Endothelial cell of umbilical vein (primary cell): ENCODE data around the gene TEC. TPM values are rescaled to one million over a fixed set of nuclear protein-coding genes. Genes with fewer than 3 reads are reported as not detected.

Experiments used
- BruUV-seq: library from RNA; stranded (reverse); fragments of 400-500 nt; replicated peaks from 2 replicates; lab custom pipeline; 2021; lab: Mats Ljungman, UMichigan
- CTCF ChIA-PET: fragments of 300-600, 350-600 bp; sonication (Branson Sonifier 250); formaldehyde crosslinking; loops from one replicate; lab custom pipeline; 2021; ENCODE audit warnings: antibody characterized with exemption, inconsistent platforms; lab: Charles Lee
- POLR2A ChIA-PET: fragments of 300-600, 350-600 bp; sonication (Branson Sonifier 250); formaldehyde crosslinking; loops from one replicate; lab custom pipeline; 2021; ENCODE audit warnings: antibody characterized with exemption, inconsistent platforms; lab: Charles Lee
- DNase-seq: peaks from one replicate; pipeline ENCODE4 v3.0.0-alpha.2; 2011; ENCODE audit warnings: low read depth, low spot score
- FAIRE-seq: peaks from 2 replicates; lab custom pipeline; 2011; peaks lifted over from hg19 to GRCh38; lab: Jason Lieb, UNC
- H2AFZ ChIP-seq: 2 replicates; pipeline ENCODE4 v1.6.0; 2012; ENCODE audit warnings: low read depth, low read length, control low read depth, inconsistent platforms
- H3K27ac ChIP-seq: 2 replicates; pipeline ENCODE4 v1.5.1; 2011; ENCODE audit warnings: low read depth, mild to moderate bottlenecking, control low read depth, low read length, moderate library complexity; ENCODE audit not compliant: insufficient read depth
- H3K27me3 ChIP-seq, 2 experiments: 2 replicates each; pipeline versions ENCODE4 v1.6.0 to v1.6.1; 2011; ENCODE audit warnings: low read length in 2 of 2, mixed read lengths in 1 of 2; ENCODE audit not compliant: control insufficient read depth in 2 of 2, insufficient read depth in 2 of 2
- H3K36me3 ChIP-seq, 2 experiments: 2 replicates in 1 of 2; 3 replicates in 1 of 2; pipeline ENCODE4 v1.5.1; 2011; ENCODE audit warnings: low read length in 2 of 2, mild to moderate bottlenecking in 1 of 2, moderate library complexity in 1 of 2; ENCODE audit not compliant: control insufficient read depth in 2 of 2, insufficient read depth in 2 of 2; ENCODE audit errors: extremely low read depth in 1 of 2
- H3K4me1 ChIP-seq: 3 replicates; pipeline ENCODE4 v1.5.1; 2011; ENCODE audit warnings: mild to moderate bottlenecking, low read length; ENCODE audit not compliant: control insufficient read depth, insufficient read depth; ENCODE audit errors: extremely low read depth
- H3K4me2 ChIP-seq: 2 replicates; pipeline ENCODE4 v1.6.1; 2011; ENCODE audit warnings: low read length, control low read depth, mixed read lengths; ENCODE audit not compliant: insufficient read depth
- H3K4me3 ChIP-seq, 3 experiments: fragments of 200-600 bp in 1 of 3; sonication (generic), shearing (Covaris generic) in 1 of 3; replicated peaks in 1 of 3; 2 replicates each; pipeline ENCODE4 v1.5.1; 2011 to 2016; ENCODE audit warnings: control low read depth in 3 of 3, low read length in 3 of 3, mild to moderate bottlenecking in 2 of 3, inconsistent platforms in 1 of 3, low read depth in 1 of 3, moderate library complexity in 1 of 3; ENCODE audit not compliant: insufficient read depth in 1 of 3
- H3K79me2 ChIP-seq: 2 replicates; pipeline ENCODE4 v1.6.0; 2012; ENCODE audit warnings: low read length, inconsistent platforms; ENCODE audit not compliant: control insufficient read depth, insufficient read depth
- H3K9ac ChIP-seq: replicated peaks from 2 replicates; pipeline ENCODE3; 2011; ENCODE audit warnings: low read length, control low read depth; ENCODE audit not compliant: insufficient read depth; ENCODE audit errors: extremely low read depth
- H3K9me1 ChIP-seq: replicated peaks from 3 replicates; pipeline ENCODE4 v1.6.0; 2011; ENCODE audit warnings: mild to moderate bottlenecking, low read length; ENCODE audit not compliant: control insufficient read depth, insufficient read depth; ENCODE audit errors: extremely low read depth
- H3K9me3 ChIP-seq: replicated peaks from 2 replicates; pipeline ENCODE4 v1.5.1; 2012; ENCODE audit warnings: low read length, inconsistent platforms; ENCODE audit not compliant: control insufficient read depth, insufficient read depth
- H4K20me1 ChIP-seq: replicated peaks from 2 replicates; pipeline ENCODE3; 2011; ENCODE audit warnings: mild to moderate bottlenecking, low read length; ENCODE audit not compliant: control insufficient read depth, insufficient read depth; ENCODE audit errors: extremely low read depth
- CTCF ChIP-seq, 2 donors: IDR thresholded peaks; 1 replicate in 1 of 2; 2 replicates in 1 of 2; pipeline ENCODE4 v1.5.1; 2011; ENCODE audit warnings: low read length in 2 of 2, mild to moderate bottlenecking in 2 of 2, moderate library complexity in 2 of 2, control low read depth in 1 of 2, inconsistent platforms in 1 of 2, low read depth in 1 of 2; ENCODE audit not compliant: insufficient read depth in 1 of 2; ENCODE audit errors: extremely low read depth in 1 of 2
- EZH2 ChIP-seq: IDR thresholded peaks from 2 replicates; pipeline ENCODE4 v1.6.1; 2012; ENCODE audit warnings: borderline replicate concordance, low read depth, mild to moderate bottlenecking, moderate library complexity, low read length, inconsistent platforms; ENCODE audit not compliant: severe bottlenecking
- FOS ChIP-seq: IDR thresholded peaks from 2 replicates; pipeline ENCODE4 v1.6.1; 2011; ENCODE audit warnings: mild to moderate bottlenecking, low read length, moderate library complexity, borderline replicate concordance; ENCODE audit not compliant: insufficient read depth
- GATA2 ChIP-seq: IDR thresholded peaks from 2 replicates; pipeline ENCODE4 v1.7.0; 2011; ENCODE audit warnings: low read depth, mild to moderate bottlenecking, moderate library complexity, mixed read lengths, low read length; ENCODE audit not compliant: insufficient read length, insufficient read depth
- JUN ChIP-seq: IDR thresholded peaks from 2 replicates; pipeline ENCODE4 v1.6.1; 2011; ENCODE audit warnings: borderline replicate concordance, low read depth; ENCODE audit not compliant: insufficient read length, insufficient read depth
- MAX ChIP-seq: IDR thresholded peaks from 2 replicates; pipeline ENCODE4 v1.6.1; 2011; ENCODE audit not compliant: insufficient read depth, insufficient read length
- MYC ChIP-seq: IDR thresholded peaks from one replicate; pipeline ENCODE4 v1.6.1; 2011; ENCODE audit warnings: mild to moderate bottlenecking, low read depth, low read length
- POLR2A ChIP-seq: IDR thresholded peaks from 2 replicates; pipeline ENCODE4 v1.6.1; 2012; ENCODE audit warnings: low read depth, mild to moderate bottlenecking, control low read depth, low read length
- POLR2AphosphoS5 ChIP-seq: IDR thresholded peaks from 2 replicates; pipeline ENCODE4 v1.6.1; 2012; ENCODE audit warnings: low read depth, mild to moderate bottlenecking, control low read depth, low read length, moderate library complexity; ENCODE audit not compliant: insufficient read depth
- dilution Hi-C: fragments of 300-500 bp; cut with MboI; formaldehyde crosslinking; loops from one replicate; pipeline ENCODE4 v1.15.0; 2019; ENCODE audit warnings: low sequenced_read_pairs; ENCODE audit not compliant: extremely low pct_ligation_motif_present
- intact Hi-C: fragments of 100-400 bp; cut with micrococcal nuclease; formaldehyde crosslinking; loops from one replicate; pipeline ENCODE4 v1.10.0; 2022
- polyA plus RNA-seq, 4 experiments: library from polyadenylated mRNA; depleted of rRNA in 3 of 4; stranded (reverse) in 3 of 4; unstranded in 1 of 4; fragments of >200 nt; gene quantifications; 2 replicates each; pipeline versions ENCODE4 v1.2.1 to v1.2.3, GENCODE V29; 2011 to 2012; ENCODE audit warnings: missing spikeins in 1 of 4
- total RNA-seq: library from RNA; stranded (reverse); gene quantifications from 2 replicates; pipeline ENCODE4 v1.2.3, GENCODE V29; 2021

TEC gene
- total and polyA plus RNA-seq, 2 donors (not counting 3 experiments of a cell fraction or from before 2014, with no cell fraction given), result 0.08 to 0.86 TPM

GRCh38 chr4:48300004-48300403, 30.4 kb upstream of the TEC start:
- TF ChIP-seq JUN (no peak), MYC (no peak), GATA2 (no peak), EZH2 (no peak), CTCF (IDR thresholded peaks at IDR 0.05; ENCODE audit: extremely low read depth in 1 of 2, insufficient read depth in 1 of 2, low read depth in 1 of 2, low read length in 2 of 2) (no peak), FOS (no peak), POLR2A (no peak), POLR2AphosphoS5 (no peak), MAX (no peak)
- Histone ChIP-seq H2AFZ (no peak overlapping the region), H3K27me3 (peaks cover 8 to 14% of the 10 kb centered on the region in 2 experiments), H3K36me3 (no peaks in the 10 kb centered on the region), H3K27ac (no peak overlapping the region), H3K79me2 (no peaks in the 10 kb centered on the region), H3K9ac (no peak overlapping the region), H3K4me1 (no peaks in the 10 kb centered on the region), H3K9me3 (no peaks in the 10 kb centered on the region), H3K9me1 (no peaks in the 10 kb centered on the region), H3K4me3 (no peak overlapping the region), H3K4me2 (no peak overlapping the region), H4K20me1 (no peaks in the 10 kb centered on the region)
- FAIRE-seq (no peak), DNase-seq (no peak)
- CTCF ChIA-PET, result interaction anchor here (1.6 kb wide), 1 partner anchor 10 kb away, joined by 9 read pairs; no protein-coding TSS in a partner anchor
- dilution Hi-C loops, result no loop called here
- POLR2A ChIA-PET, result no interaction called here
- no TSS peak for BruUV-seq
- intact Hi-C loops, result no loop called here
